ENCODE data around the gene KRTAP16-1.
"Not testable (repeated sequence)": the region's sequence is repeated elsewhere in the genome, so short reads cannot be mapped to it uniquely, and the experiment has no call there.

Gene KRTAP16-1

GRCh38 chr17:41308918-41309359 is at the start of gene KRTAP16-1:
Gene KRTAP16-1 (minus strand): TSS chr17:41309309. CDS start chr17:41309253, 56 bp downstream.
- DNase-seq = no peak

- DNase-seq = no peak
These were observed 45.4 kb upstream of the KRTAP16-1 start for GRCh38 chr17:41354536-41354935.

GRCh38 chr17:41352597-41353366 is 43.7 kb upstream of the KRTAP16-1 start:
- peak; percentile 19 for DNase-seq

GRCh38 chr17:41351177-41351576 is 42.1 kb upstream of the KRTAP16-1 start:
- DNase-seq = no peak

GRCh38 chr17:41350381-41350878 is 41.3 kb upstream of the KRTAP16-1 start, which contains the start of gene KRT33A:
Gene KRT33A (minus strand): TSS chr17:41350828. CDS start chr17:41350767, 61 bp downstream.
- not testable (repeated sequence) for DNase-seq

- no peak for DNase-seq
These were observed 39.0 kb upstream of the KRTAP16-1 start for GRCh38 chr17:41347869-41348760.

GRCh38 chr17:41346421-41346820 is 37.3 kb upstream of the KRTAP16-1 start:
- DNase-seq = not testable (repeated sequence)

GRCh38 chr17:41345992-41346391 is 36.9 kb upstream of the KRTAP16-1 start:
- no peak for DNase-seq

- no peak for DNase-seq
These were observed 33.9 kb upstream of the KRTAP16-1 start for GRCh38 chr17:41343029-41343428.

- DNase-seq = no peak
These were observed 32.1 kb upstream of the KRTAP16-1 start for GRCh38 chr17:41340934-41341861.

GRCh38 chr17:41340494-41340893 is 31.4 kb upstream of the KRTAP16-1 start:
- no peak for DNase-seq

GRCh38 chr17:41339571-41340172 is 30.6 kb upstream of the KRTAP16-1 start:
- DNase-seq = no peak

- DNase-seq = no peak
These were observed 29.9 kb upstream of the KRTAP16-1 start for GRCh38 chr17:41338961-41339485.

GRCh38 chr17:41335747-41336146 is 26.6 kb upstream of the KRTAP16-1 start:
- DNase-seq = no peak

- DNase-seq = no peak
These were observed 25.5 kb upstream of the KRTAP16-1 start for GRCh38 chr17:41334385-41335305.

- DNase-seq = no peak
These were observed 24.7 kb upstream of the KRTAP16-1 start for GRCh38 chr17:41333836-41334235.

- no peak for DNase-seq
These were observed 24.0 kb upstream of the KRTAP16-1 start for GRCh38 chr17:41333098-41333497.

GRCh38 chr17:41332239-41332638 is 23.1 kb upstream of the KRTAP16-1 start:
- no peak for DNase-seq

GRCh38 chr17:41331606-41332005 is 22.5 kb upstream of the KRTAP16-1 start:
- no peak for DNase-seq

GRCh38 chr17:41329279-41329948 is 20.3 kb upstream of the KRTAP16-1 start:
- peak; percentile 21 for DNase-seq
